GM12801 (cell line): ENCODE measurements around the gene SLC22A23.

Experiments
- CTCF ChIP-seq: IDR thresholded peaks from one replicate; pipeline ENCODE4 v1.5.1; 2011; ENCODE audit warnings: control low read depth; ENCODE audit not compliant: insufficient read length; ENCODE audit errors: extremely low read depth

Gene SLC22A23

DNA sequence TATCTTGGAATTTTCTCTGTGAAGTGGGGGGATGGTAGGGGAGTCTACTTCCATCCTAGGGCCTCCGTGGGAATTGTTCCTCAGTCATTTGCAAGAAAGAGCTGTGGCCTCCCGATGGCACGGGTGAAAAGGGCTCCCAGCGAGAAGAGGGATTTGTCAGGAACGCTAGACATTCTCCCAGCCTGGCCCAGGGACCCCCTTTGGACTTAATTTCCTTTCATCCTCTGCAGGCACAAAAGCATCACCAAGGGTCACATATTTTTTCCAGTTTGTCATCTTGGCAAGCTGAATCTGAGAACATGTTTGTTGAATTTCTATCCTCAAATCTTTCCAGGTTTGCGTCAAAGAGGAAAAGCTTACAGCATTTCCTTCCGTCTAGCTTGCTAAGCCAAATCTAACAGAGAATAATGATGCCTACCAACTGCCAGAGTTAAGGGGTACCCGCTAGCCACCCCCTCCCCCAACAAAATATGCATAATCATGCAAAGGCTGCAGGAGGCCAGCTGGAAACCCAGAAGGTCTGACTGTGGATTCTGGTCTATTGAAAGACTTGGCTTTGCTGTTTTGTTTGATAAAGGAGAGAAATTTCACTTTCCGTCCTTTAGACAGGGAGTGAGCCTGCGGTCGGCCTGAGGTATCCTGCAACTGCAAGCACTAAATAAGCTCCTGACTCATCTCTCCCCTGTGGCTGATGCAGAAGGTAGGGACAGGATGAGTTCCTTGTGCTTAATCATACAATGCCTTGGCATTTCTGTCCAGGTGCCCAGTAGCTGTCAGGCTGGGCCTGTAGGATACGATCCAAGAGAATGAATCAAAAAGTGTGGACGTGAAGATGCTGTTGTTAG lies 175.0 kb downstream of the SLC22A23 start:
- TF ChIP-seq CTCF: no peak

DNA sequence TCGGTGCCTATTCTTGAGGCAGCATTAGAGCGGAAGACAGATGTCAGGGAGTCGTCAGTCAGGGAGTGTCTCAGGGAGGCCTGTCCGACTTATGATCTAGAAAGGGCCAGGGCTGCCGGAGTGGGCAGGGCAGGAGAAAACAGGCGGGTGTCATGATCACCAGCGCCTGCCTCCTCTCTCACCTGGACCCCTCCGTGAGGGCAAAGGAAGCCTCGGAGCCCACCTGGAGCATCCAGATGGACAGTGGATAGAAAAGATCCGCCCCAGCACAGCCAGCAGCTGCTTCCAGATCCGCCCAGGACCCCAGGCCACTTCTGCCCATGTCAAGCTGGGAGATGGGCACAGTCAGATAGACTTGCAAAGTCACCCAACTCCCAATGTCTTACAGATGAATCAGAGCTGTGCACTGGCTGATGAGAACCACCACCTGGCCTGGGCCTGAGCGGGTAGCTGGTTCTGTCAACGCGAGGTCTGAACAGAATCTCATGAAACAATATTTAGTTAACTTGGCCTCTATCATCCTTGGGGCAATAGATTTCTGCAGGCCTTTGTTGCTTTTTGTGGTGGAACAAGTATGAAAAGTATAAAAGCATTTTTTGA lies 175.9 kb downstream of the SLC22A23 start:
- TF ChIP-seq CTCF: no peak

- TF ChIP-seq CTCF: no peak
Measured at GRCh38 chr6:3280091-3280490, 176.8 kb downstream of the SLC22A23 start.

DNA sequence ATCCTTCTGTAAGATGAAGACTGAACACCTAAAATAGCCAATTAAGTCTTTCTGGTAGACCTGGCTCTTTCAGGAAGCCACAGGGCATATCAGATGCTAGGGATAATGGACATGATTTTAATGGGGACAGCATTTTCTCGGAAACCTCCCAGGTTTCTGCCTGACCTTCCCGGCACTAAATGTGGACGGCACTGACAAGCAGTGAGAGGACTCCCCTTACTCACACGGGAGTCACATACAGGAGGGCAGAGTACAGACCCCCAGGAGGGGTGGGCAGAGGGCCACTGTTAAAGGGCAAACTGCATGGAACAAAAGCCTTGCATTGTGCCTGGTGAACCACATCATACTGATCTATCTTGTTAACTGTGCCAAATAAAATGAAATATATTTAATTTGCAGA lies 178.2 kb downstream of the SLC22A23 start:
- no peak for TF ChIP-seq CTCF

GRCh38 chr6:3277851-3278416 lies 178.9 kb downstream of the SLC22A23 start:
- no peak for TF ChIP-seq CTCF

DNA sequence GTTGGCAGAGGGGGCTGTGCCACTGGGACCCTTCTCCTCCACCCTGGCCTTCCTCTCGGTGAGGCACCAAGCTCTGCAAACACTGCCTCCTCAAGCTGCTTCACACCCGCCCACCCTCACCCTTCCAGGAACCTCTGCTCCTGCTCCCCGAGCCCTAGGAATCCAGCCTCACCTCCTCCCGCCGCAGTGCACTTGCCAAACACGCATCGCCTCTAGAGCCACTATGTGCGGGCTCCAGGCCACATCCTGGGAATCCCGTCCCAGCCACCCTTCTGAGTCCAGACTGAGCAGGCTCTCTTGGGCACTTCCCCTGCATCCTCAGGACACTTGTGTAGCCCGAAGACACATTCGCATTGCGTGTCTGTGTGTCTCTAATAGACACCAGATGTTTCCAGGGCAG lies 179.6 kb downstream of the SLC22A23 start:
- TF ChIP-seq CTCF: no peak

GRCh38 chr6:3276174-3277167 lies 180.4 kb downstream of the SLC22A23 start:
- TF ChIP-seq CTCF: no peak
